ENCODE data around the gene HSH2D. TPM values are rescaled to one million over a fixed set of nuclear protein-coding genes. Genes with fewer than 3 reads are reported as not detected.
A peak's percentile ranks its signal among the peaks of the same experiment; 100 is the strongest.

HSH2D gene
- total and polyA plus RNA-seq, 2 of the 13 experiments (the other 11 are each of a cell fraction or from before 2014, with no cell fraction given), result 0.69 to 3.2 TPM

- no peak for TF ChIP-seq ZNF501 (CRISPR knock-in tag; IDR thresholded peaks at IDR 0.05)
- no peak for TF ChIP-seq ZEB1 (IDR thresholded peaks at IDR 0.05; ENCODE audit: insufficient replicate concordance, low read depth)
- TF ChIP-seq IRF1 (CRISPR knock-in tag; IDR thresholded peaks at IDR 0.05; ENCODE audit: low read depth), result no peak
- TF ChIP-seq SP2 (CRISPR knock-in tag; IDR thresholded peaks at IDR 0.05), result peak; percentile 72
- peak; percentile 55; the same call in 1 of the 2 replicates for TF ChIP-seq ATF7-NPFF (CRISPR knock-in tag; IDR thresholded peaks at IDR 0.05; ENCODE audit: low read depth)
- 0 out of 2 replicates have a peak, but pooled peaks have one; percentile 37 for TF ChIP-seq BRD4 (CRISPR knock-in tag; IDR thresholded peaks at IDR 0.05)
- 0 out of 2 replicates have a peak, but pooled peaks have one; percentile 29 for TF ChIP-seq ZNF766 (CRISPR knock-in tag; IDR thresholded peaks at IDR 0.05; ENCODE audit: borderline replicate concordance)
- no peak for TF ChIP-seq ZNF740 (CRISPR knock-in tag; IDR thresholded peaks at IDR 0.05)
- TF ChIP-seq SIN3A (IDR thresholded peaks at IDR 0.05; ENCODE audit: borderline replicate concordance, low read depth, low read length), result peak; percentile 77; the same call in 1 of the 2 replicates
- TF ChIP-seq ZZZ3 (CRISPR knock-in tag; IDR thresholded peaks at IDR 0.05; ENCODE audit: borderline replicate concordance), result no peak
- TF ChIP-seq ZNF280B (CRISPR knock-in tag; IDR thresholded peaks at IDR 0.05; ENCODE audit: borderline replicate concordance), result 0 out of 2 replicates have a peak, but pooled peaks have one; percentile 43
- TF ChIP-seq ZNF235 (CRISPR knock-in tag; IDR thresholded peaks at IDR 0.05; ENCODE audit: borderline replicate concordance), result no peak
- TF ChIP-seq ZNF674 (CRISPR knock-in tag; IDR thresholded peaks at IDR 0.05; ENCODE audit: low read depth), result no peak
- TF ChIP-seq ZNF264 (CRISPR knock-in tag; IDR thresholded peaks at IDR 0.05), result peak; percentile 46; the same call in 1 of the 2 replicates
- TF ChIP-seq TSC22D2 (CRISPR knock-in tag; IDR thresholded peaks at IDR 0.05; ENCODE audit: borderline replicate concordance), result no peak
- TF ChIP-seq NPAS2 (CRISPR knock-in tag; IDR thresholded peaks at IDR 0.05; ENCODE audit: borderline replicate concordance), result 0 out of 2 replicates have a peak, but pooled peaks have one; percentile 30
- TF ChIP-seq PHF8 (CRISPR knock-in tag; IDR thresholded peaks at IDR 0.05), result peak; percentile 46; the same call in 1 of the 2 replicates
- peak; percentile 24; the same call in 1 of the 2 replicates for TF ChIP-seq HDAC1 (CRISPR knock-in tag; IDR thresholded peaks at IDR 0.05)
- TF ChIP-seq ZSCAN31 (CRISPR knock-in tag; IDR thresholded peaks at IDR 0.05; ENCODE audit: low read depth), result 0 out of 2 replicates have a peak, but pooled peaks have one; percentile 34
- no peak for TF ChIP-seq ZNF138 (CRISPR knock-in tag; IDR thresholded peaks at IDR 0.05; ENCODE audit: low read depth)
- TF ChIP-seq NCOA5 (CRISPR knock-in tag; IDR thresholded peaks at IDR 0.05), result no peak
- no peak for TF ChIP-seq TOE1 (CRISPR knock-in tag; IDR thresholded peaks at IDR 0.05)
- no peak for TF ChIP-seq ELK4 (CRISPR knock-in tag; IDR thresholded peaks at IDR 0.05; ENCODE audit: borderline replicate concordance)
- 0 out of 2 replicates have a peak, but pooled peaks have one; percentile 0 for TF ChIP-seq ZBTB20 (CRISPR knock-in tag; IDR thresholded peaks at IDR 0.05; ENCODE audit: borderline replicate concordance, low read depth)
- TF ChIP-seq KDM1A (CRISPR knock-in tag; IDR thresholded peaks at IDR 0.05), result peak; percentile 79
- no peak for TF ChIP-seq GABPA (IDR thresholded peaks at IDR 0.05; ENCODE audit: low read depth, low read length)
- no peak for TF ChIP-seq GABPA (CRISPR knock-in tag; IDR thresholded peaks at IDR 0.05; ENCODE audit: low read depth)
These were observed 31.4 kb upstream of the HSH2D start (continued) for GRCh38 chr19:16111909-16112752.
